DMS 273 (cell line): ENCODE measurements around the gene ZNF280C.
A peak's percentile ranks its signal among the peaks of the same experiment; 100 is the strongest.
"Not testable (repeated sequence)": the region's sequence is repeated elsewhere in the genome, so short reads cannot be mapped to it uniquely, and the experiment has no call there.

Experiments
- DNase-seq: peaks from one replicate; lab custom pipeline; 2025; ENCODE audit not compliant: unreplicated experiment; lab: John Stamatoyannopoulos, UW

The ZNF280C gene, protein sequence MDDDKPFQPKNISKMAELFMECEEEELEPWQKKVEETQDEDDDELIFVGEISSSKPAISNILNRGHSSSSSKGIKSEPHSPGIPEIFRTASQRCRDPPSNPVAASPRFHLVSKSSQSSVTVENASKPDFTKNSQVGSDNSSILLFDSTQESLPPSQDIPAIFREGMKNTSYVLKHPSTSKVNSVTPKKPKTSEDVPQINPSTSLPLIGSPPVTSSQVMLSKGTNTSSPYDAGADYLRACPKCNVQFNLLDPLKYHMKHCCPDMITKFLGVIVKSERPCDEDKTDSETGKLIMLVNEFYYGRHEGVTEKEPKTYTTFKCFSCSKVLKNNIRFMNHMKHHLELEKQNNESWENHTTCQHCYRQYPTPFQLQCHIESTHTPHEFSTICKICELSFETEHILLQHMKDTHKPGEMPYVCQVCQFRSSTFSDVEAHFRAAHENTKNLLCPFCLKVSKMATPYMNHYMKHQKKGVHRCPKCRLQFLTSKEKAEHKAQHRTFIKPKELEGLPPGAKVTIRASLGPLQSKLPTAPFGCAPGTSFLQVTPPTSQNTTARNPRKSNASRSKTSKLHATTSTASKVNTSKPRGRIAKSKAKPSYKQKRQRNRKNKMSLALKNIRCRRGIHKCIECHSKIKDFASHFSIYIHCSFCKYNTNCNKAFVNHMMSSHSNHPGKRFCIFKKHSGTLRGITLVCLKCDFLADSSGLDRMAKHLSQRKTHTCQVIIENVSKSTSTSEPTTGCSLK

DNA sequence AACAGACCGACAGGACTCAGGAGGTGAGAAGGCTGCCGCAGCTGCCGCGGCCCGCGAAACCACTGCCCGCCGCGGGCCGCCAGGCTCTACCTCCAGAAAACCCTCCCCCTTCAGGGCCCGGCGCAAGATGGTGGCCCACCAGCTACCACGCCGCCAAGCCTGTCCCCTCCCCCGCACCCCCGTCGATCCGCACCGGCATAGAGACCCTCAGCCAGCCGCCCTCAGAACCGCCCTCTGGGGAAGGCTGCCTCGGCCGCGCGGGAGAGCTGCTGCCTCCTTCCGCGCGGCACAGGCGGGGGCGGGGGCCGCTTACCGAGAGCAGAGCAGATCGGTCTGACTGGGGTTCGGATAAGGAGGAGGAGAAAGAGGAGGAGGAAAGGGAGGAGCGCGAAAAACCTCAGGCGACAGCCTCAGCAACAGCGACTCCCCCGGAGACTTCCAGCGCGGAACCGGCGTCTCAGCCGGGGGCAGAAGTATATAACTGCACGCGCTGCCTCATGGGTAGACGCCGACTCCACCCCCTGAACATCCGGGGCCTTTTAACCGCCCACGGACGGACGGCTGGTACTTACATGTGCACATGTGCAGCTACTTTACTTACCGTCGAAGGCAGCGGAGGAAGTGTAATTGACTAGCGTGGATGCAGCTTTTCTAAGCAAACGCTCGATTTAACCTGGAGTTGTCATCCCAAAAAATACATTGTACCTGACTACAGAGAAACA is at the start of gene ZNF280C:
TSS of gene ZNF280C (minus strand) at position 451 of the 722 bp plus-strand sequence. CDS start 8,450 bp downstream, outside the sequence.
- peak; percentile 97 for DNase-seq

DNA sequence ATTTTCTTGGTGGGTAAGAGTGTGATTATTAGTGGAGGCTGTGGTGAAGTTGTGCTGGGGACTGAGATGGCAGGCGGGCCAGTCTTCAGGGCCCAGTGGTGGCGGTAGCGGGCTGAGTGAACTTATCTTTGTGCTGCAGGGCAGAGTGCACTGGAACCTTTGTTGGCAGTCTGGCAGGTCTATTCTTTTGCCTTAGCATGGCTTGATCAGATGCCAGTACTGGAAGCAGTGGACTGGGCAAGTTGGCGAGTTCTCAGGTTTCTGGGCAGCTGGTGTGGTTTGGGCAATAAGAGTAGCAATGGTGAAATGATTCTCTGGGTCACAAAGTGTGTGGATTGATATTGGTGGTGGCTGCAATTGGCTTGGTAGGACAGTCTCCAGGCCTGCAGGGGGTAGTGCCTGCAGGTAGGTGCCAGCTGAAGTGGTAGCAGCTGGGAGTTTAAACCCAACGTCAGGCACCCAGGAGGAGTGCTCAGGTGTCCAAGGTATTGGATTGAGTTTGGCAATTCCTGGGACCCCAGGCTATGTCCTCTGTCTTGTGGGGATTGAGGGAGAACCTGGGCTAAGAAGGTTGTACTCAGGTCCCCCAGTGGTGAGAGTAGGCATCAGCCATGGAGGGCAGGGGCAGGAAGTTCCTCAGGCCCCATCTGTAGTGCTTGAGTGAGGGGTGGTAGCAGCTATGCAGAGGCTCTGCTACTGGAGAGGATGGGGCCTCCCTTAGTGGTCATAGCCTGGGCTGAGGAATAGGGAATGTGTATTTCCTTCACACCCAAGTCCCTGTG is 36.1 kb upstream of the ZNF280C start:
- peak; percentile 11 for DNase-seq

DNA sequence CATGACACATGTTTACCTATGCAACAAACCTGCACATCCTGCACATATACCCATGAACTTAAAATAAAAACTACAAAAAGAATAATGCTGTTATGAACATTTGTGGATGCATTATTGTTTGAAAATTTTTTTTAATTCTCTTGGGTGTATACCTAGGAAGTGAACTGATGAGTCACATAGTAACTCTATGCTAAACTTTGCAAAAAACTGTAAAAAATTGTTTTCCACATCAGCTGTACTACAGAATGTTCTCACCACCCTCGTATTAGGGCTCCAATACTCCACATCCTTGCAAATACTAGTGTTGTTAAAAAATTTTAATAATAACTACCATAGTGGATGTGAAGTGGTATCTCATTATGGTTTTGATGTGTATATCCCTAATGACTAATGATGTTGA is 33.3 kb upstream of the ZNF280C start:
- no peak for DNase-seq

DNA sequence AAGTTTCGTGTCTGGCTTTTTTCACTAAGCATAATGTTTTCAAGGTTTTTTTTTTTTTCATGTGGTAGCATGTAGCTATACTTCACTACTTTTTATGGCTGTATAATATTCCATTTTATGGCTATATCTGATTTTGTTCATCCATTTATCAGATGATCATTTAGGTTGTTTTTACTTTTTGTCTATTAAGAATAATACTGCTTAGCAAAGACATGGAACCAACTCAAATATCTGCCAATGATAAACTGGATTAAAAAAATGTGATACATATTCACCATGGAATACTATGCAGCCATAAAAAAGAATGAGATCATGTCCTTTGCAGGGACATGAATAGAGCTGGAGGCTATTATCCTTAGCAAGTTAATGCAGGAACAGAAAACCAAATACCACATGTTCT is 32.7 kb upstream of the ZNF280C start:
- no peak for DNase-seq

DNA sequence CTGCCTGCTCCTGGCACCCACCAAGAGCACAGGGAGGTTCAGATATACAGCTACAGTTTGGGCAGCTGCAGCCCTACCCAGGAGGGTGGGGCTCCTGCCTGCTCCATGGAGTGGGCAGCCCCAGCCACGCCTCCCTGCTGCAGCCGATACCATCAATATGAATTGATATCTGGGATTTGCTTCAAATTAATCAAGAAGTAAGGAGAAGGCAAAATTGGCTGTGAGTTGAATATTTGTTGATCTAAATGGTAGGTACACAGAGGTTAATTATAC is 31.2 kb upstream of the ZNF280C start:
- no peak for DNase-seq

DNA sequence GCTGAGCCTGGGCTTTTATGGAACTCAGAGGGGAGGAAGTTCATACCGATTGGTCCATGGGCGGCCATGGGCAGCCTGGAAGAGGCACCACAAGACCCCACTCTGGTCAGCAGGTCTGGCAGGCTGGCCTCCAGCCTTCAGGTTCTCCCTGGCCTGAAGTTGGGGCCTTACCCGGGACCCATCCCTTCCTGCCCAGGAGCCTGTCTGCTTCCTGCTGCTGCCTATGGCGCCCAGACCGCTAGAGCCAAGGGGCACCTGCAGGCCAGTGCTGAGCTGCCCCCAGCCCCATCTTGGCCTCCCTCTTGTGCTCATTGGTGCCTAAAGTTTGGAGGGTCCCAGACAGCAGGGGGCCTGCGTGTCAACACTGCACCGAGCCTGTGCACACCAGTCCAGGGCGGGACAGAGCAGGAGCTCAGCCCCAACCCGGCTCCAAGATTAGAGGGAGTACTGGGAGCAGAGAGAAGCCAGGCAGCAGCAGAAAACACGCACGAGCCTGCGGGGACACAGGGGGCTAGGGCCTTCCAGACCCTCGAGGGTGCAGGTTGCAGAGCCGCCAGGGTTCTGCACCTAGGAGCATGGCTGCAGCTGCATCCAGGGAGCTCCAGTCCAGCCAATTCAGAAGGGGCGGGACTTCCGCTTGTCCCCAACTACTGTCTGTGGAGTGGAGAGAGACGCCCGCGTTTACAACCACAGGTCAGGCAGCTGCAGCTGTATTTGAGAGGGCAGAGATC is 30.7 kb upstream of the ZNF280C start:
- no peak for DNase-seq

DNA sequence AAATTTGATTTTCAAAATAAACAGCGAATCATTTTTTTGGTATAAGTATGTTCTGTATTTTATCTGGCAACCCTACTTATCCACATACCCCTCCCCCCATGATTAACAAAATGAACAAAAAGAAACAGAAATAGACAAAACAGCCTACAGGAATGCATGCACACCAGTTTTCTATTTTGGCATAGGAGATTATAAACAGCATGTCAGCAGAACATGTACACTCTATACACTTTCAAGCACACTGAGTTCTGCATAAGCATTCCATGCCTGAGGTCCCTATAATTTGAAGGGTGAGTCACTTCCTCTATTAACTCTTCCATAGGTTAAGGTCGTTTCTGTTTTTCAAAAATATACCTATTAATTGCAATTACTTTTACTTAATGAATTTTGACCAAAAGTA is 28.0 kb upstream of the ZNF280C start:
- no peak for DNase-seq

DNA sequence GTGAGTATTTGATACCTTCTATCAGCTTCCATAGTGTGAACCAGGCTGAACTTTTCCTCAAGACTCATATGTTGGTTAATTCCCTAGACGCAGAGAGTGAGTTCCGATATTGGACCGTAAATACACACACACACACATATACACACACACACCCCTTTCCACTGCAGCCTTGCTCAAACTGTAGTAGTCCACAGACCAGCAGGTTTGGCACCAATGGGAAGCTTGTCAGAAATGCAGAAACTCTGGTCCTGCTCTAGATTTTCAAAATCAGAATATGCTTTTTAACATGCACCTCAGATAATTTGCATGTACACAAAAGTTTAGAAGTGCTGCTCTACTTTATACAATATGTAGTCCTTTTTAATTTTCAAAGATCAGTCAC is 27.6 kb upstream of the ZNF280C start:
- no peak for DNase-seq

DNA sequence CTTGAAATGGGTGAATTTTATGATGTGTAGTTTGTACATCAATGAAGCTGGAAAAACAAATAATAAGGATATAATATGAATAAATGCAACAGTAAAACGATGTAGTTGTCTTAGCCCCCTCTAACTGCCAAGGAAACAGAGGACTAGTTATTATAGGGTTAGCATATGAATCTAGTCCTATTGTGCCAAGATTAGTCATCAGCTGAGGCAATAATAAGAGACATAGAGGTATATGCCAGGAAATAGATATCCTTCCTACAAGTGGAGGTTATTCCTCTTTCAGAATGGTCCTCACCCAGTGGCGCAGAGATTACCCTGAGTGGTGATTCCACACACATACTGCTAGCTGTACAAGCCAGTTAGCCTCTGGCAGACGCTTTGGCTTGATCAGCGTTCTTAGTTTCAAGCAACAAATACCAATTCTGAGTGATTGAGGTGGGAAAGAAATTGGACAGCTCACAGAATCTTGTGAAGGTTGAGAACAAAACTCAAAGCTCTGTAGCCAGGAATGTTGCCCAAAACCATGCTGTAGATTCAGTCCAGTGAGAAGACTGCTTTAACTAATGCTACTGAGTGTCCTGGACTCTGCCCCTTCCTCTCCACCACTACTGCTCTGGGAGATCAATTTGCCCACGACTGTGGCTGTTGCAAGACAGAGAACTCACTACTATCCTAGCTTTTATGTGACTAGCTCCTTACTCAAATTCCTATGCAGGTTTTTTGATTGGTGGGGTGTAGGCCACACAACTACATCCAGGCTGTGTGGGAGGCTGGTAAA is 27.0 kb upstream of the ZNF280C start:
- DNase-seq = no peak

DNA sequence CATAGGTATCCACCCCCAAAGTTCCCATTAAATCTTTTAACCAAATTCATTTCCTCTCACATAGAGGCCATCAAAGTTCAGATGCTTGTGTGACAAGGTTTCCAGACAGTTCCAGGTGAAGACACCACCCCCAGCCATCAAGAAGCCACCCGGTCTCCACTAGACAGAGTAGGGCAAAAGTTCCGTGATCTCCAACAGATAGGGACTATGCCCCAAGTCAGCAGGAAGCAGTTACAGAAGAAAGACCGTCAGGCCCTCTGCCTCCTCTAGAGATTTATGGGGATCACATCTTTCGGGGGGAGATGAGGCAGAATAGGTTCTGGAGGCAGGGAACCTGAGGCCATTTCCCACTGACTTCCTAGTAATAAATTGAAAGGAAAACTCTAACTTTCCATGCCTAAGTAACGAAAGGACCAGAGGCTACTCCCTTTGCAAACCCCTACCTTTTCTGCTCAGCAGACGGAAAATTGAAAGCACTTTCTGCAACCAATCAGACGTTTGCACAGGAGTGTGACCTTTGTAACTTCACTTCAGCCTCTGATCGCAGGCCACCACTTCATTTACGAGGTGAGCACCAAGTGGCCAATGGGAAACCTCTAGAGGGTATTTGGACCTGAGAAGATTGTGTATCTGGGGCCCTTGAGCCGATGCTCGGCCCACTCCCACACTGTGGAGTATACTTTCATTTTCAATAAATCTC is 18.5 kb upstream of the ZNF280C start:
- DNase-seq = no peak

DNA sequence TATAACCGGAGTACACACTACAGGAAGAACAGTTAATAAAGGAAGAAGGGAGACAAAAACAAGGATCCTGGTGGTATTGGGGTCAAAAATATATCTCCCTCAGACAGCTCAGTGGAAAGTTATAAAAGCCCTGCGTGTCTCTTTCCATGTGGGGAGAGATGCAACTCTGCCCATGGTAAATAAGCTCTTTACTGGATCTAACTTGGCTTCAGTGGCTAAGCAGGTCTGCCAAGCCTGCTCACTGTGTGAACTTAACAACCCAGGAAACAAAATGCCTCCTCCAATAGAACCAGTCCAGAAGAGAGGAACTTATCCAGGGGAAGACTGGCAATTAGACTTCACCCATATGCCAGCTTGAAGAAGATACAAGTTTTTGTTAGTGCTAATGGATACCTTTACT is 17.0 kb upstream of the ZNF280C start:
- no peak for DNase-seq

DNA sequence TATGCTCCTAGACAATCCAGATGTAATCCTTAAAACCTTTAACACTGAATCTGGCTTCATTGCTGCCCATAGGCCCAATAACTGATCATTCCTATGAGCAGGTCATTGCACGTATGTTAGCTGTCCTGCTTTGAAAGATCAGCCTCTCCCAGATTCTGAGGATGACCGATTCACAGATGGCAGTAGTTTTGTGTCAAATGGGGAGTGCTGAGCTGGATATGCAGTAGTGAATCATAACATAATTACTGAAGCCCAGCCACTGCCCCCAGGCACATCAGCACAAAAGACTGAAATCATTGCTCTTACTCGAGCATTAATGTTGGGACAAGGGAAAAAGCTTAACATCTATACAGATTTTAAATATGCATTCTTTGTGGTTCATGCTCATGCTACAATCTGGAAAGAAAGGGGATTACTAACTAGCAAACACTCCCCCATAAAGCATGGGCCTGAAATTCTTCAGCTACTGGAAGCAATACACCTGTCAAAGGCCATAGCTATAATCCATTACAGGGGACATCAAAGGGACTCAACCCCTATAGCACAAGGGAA is 16.4 kb upstream of the ZNF280C start:
- no peak for DNase-seq

DNA sequence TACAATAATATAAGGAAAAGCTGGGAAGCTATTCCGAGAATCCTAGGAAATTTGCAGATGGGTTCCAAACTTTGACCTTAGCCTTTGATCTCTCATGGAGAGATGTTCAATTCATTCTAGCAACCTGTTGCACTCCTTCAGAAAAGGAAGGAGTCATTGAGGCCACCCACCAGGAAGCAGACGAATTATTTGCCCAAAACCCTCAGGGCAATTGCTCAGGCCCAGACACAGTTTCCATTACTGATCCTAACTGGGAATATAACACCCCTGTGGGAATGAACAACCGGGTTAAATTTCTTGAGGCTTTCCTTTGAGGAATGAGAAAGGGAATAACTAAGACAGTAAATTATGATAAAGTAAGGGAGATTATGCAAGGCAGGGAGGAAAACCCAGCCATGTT is 13.5 kb upstream of the ZNF280C start:
- DNase-seq = no peak

DNA sequence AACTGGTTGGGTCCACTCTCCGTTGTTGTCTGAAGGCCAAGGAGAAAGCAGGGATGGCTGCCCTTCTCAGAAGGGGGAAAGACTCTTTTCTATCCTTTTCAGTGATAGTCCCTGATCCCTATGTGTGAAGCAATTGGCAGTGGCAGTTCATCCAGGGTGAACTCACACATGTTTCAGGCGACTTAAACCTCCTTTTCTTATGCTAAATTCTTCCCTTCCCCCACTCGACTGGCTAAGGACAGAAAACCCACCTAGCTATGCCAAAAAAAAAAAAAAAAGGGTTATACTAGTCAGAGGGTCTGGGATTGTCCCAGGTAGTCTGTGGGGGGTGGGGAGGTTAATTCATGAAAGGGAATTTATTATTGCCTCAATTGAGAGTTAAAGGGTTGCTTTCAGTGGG is 12.2 kb upstream of the ZNF280C start:
- DNase-seq = no peak

DNA sequence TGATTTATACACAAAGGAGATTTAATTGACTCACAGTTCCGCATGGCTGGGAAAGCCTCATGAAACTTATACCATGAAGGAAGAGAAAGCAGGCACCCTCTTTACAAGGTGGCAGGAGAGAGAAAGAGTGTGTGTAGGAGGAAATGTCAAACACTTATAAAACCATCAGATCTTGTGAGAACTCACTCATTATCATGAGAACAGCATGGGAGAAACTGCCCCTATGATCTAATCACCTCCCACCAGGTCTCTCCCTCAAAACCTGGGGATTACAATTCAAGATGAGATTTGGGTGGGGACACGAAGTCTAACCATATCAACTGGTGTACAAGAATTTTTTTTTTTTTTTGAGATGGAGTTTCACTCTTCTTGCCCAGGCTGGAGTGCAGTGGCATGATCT is 3.6 kb upstream of the ZNF280C start:
- not testable (repeated sequence) for DNase-seq

DNA sequence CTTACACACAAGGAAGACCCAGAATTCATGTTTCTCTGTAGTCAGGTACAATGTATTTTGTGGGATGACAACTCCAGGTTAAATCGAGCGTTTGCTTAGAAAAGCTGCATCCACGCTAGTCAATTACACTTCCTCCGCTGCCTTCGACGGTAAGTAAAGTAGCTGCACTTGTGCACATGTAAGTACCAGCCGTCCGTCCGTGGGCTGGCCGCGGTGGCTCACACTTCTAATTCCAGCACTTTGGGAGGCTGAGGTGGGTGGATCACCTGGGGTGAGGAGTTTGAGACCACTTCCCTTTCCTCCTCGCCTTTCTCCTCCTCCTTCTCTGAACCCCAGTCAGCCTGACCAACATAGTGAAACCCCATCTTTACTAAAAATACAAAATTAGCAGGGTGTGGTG is 692 bp upstream of the ZNF280C start:
- not testable (repeated sequence) for DNase-seq

DNA sequence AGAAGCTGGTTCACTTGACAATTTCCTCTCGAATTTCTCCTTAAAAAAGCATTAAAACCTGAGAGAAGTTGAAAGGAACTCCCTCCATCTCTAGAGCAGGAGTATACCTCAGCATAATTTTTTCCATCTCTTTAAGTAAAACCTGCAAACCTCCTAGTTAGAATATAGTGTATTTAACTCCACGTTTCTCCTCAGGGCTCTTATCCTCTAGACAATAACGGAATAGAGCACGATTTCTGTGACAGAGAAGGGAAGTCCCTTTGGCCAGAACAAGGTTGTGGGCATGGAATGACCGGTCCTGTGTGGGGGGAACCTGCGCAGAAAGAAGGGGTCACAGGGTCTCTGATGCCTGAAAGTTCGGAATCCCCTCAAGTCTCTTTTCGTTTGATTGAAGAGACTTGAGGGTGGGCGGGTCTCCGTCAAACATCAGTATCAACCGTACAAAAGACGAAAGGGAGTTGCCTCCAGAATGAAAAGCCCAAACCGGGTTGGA is 697 bp downstream of the ZNF280C start:
- no peak for DNase-seq

DNA sequence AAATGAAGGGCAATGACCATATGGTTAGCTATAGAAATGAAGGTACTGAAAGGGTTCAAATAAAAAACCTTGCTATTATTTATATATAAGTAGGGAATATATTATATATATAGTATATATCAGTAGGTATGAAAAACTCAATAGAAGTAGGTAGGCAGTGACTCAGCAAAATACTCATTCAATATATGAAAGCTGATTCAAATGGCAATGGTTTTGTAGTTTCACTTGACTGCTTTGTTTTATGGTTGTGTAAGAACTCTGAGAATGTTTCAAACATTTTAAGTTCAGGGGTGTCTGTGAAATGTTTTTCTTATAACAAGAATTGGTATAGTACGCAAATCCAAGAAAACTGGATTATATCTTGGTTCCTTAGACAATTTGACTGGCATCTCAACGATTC is 4.1 kb downstream of the ZNF280C start:
- peak; percentile 38 for DNase-seq

DNA sequence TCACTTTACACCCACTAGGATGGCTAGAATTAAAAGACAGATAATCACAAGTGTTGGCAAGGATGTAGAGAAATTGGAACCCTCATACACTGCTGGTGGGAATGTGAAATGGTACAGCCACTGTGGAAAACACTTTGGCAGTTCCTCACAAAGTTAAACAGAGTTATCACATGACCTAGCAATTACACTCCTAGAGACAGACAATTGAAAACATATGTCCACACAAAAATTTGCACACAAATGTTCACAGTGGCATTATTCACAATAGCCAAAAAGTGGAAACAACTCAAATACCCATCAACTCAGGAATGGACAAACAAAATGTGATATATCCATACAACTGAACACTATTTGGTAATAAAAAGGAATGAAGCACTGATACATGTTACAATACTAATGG is 5.7 kb downstream of the ZNF280C start:
- DNase-seq = no peak
